ENCODE data around the gene MAST4.

The MAST4 gene

GRCh38 chr5:67005737-67006499, 409.7 kb downstream of the MAST4 start:
- TF ChIP-seq CTCF (IDR thresholded peaks at IDR 0.05; ENCODE audit: insufficient read depth, low read length, poor library complexity, severe bottlenecking): no peak
- no peaks in the 10 kb centered on the region for H3K36me3 ChIP-seq (ENCODE audit: control insufficient read depth, insufficient read depth, low read length)
- no peak overlapping the region for H3K4me3 ChIP-seq (replicated peaks; ENCODE audit: low read depth, low read length)
- no peak for DNase-seq (ENCODE audit: extremely low read depth, insufficient read length)
- H3K27me3 ChIP-seq (replicated peaks; ENCODE audit: control insufficient read depth, insufficient read depth, low read length): no peaks in the 10 kb centered on the region; the same call in none of the 2 replicates

GRCh38 chr5:67006500-67006848, 410.3 kb downstream of the MAST4 start:
- no peak overlapping the region for H3K4me3 ChIP-seq (replicated peaks; ENCODE audit: low read depth, low read length)

GRCh38 chr5:67009028-67009427, 412.8 kb downstream of the MAST4 start:
- Histone ChIP-seq H3K36me3 (ENCODE audit: control insufficient read depth, insufficient read depth, low read length) (no peaks in the 10 kb centered on the region), H3K4me3 (replicated peaks; ENCODE audit: low read depth, low read length) (no peak overlapping the region), H3K27me3 (replicated peaks; ENCODE audit: control insufficient read depth, insufficient read depth, low read length) (no peaks in the 10 kb centered on the region; the same call in none of the 2 replicates)
- no peak for TF ChIP-seq CTCF (IDR thresholded peaks at IDR 0.05; ENCODE audit: insufficient read depth, low read length, poor library complexity, severe bottlenecking)
- DNase-seq (ENCODE audit: extremely low read depth, insufficient read length): no peak

More at GRCh38 chr5:67006500-67006848, 410.3 kb downstream of the MAST4 start:
- no peaks in the 10 kb centered on the region; the same call in none of the 2 replicates for H3K27me3 ChIP-seq (replicated peaks; ENCODE audit: control insufficient read depth, insufficient read depth, low read length)
- TF ChIP-seq CTCF (IDR thresholded peaks at IDR 0.05; ENCODE audit: insufficient read depth, low read length, poor library complexity, severe bottlenecking): no peak
- no peaks in the 10 kb centered on the region for H3K36me3 ChIP-seq (ENCODE audit: control insufficient read depth, insufficient read depth, low read length)
- no peak for DNase-seq (ENCODE audit: extremely low read depth, insufficient read length)

- DNase-seq (ENCODE audit: extremely low read depth, insufficient read length): no peak
- no peaks in the 10 kb centered on the region; the same call in none of the 2 replicates for H3K27me3 ChIP-seq (replicated peaks; ENCODE audit: control insufficient read depth, insufficient read depth, low read length)
- H3K36me3 ChIP-seq (ENCODE audit: control insufficient read depth, insufficient read depth, low read length): no peaks in the 10 kb centered on the region
- no peak overlapping the region for H3K4me3 ChIP-seq (replicated peaks; ENCODE audit: low read depth, low read length)
- no peak for TF ChIP-seq CTCF (IDR thresholded peaks at IDR 0.05; ENCODE audit: insufficient read depth, low read length, poor library complexity, severe bottlenecking)
Measured at GRCh38 chr5:67010684-67011409, 414.7 kb downstream of the MAST4 start.

DNA sequence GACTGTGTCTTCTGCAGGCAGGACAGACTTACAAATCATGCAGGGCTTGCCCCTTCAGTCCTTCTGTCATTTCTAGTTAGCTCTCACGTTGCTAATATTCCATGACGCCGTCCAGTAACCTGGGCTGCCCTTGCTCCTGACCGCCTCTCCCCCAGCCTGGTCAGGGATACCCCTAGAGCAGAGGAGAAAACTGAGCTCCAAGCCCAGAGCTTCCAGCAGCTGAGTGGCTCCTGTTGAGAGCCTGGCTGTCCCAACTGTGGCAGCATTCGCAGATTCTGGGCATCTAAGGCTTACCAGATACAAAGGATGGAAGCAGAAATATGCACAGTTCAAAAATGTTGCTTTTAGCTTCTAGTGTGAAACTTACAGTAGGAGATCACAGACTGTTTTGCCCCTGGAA, 415.2 kb downstream of the MAST4 start:
- no peak for DNase-seq (ENCODE audit: extremely low read depth, insufficient read length)
- Histone ChIP-seq H3K36me3 (ENCODE audit: control insufficient read depth, insufficient read depth, low read length) (no peaks in the 10 kb centered on the region), H3K4me3 (replicated peaks; ENCODE audit: low read depth, low read length) (no peak overlapping the region), H3K27me3 (replicated peaks; ENCODE audit: control insufficient read depth, insufficient read depth, low read length) (no peaks in the 10 kb centered on the region; the same call in none of the 2 replicates)
- no peak for TF ChIP-seq CTCF (IDR thresholded peaks at IDR 0.05; ENCODE audit: insufficient read depth, low read length, poor library complexity, severe bottlenecking)

All from GM06990 (cell line).